Measurements from ENCODE around the gene AFF3. TPM values are rescaled to one million over a fixed set of nuclear protein-coding genes. Genes with fewer than 3 reads are reported as not detected.

AFF3 gene
- total and polyA plus RNA-seq, 2 of the 8 experiments (the other 6 are each of a cell fraction or from before 2014, with no cell fraction given) = 0.27 to 3.0 TPM

GRCh38 chr2:100013892-100014677 lies 128.3 kb downstream of the AFF3 start (continued):
- TF ChIP-seq JUN (IDR thresholded peaks at IDR 0.05; ENCODE audit: low read depth, low read length) (no peak), ATF3 (IDR thresholded peaks at IDR 0.05; ENCODE audit: insufficient read depth, low read depth, low read length) (no peak)
